Activated naive CD4-positive, alpha-beta T cell treated with anti-CD3 and anti-CD28 coated beads for 36 hours (primary cell): ENCODE data around the gene SARDH. TPM values are rescaled to one million over a fixed set of nuclear protein-coding genes. Genes with fewer than 3 reads are reported as not detected.

Experiments
- CTCF ChIA-PET: fragments of 350-600 bp; sonication (Branson Sonifier 250); formaldehyde crosslinking; loops from one replicate; lab custom pipeline; 2021; ENCODE audit warnings: antibody characterized with exemption; lab: Charles Lee
- DNase-seq: peaks from one replicate; pipeline ENCODE4 v3.0.0-alpha.2; 2020
- H3K27ac Mint-ChIP-seq: one replicate; pipeline ENCODE4 v1.8.0; 2021; ENCODE audit warnings: mild to moderate bottlenecking, mixed read lengths
- H3K27me3 Mint-ChIP-seq: one replicate; pipeline ENCODE4 v1.8.0; 2021; ENCODE audit warnings: low read depth, mixed read lengths
- H3K36me3 Mint-ChIP-seq: one replicate; pipeline ENCODE4 v1.8.0; 2021; ENCODE audit warnings: low read depth, mixed read lengths
- H3K4me1 Mint-ChIP-seq: one replicate; pipeline ENCODE4 v1.8.0; 2021; ENCODE audit warnings: low read depth, mixed read lengths
- H3K4me3 Mint-ChIP-seq: one replicate; pipeline ENCODE4 v1.8.0; 2021; ENCODE audit warnings: mild to moderate bottlenecking, moderate library complexity, mixed read lengths
- H3K9me3 Mint-ChIP-seq: one replicate; pipeline ENCODE4 v1.8.0; 2021; ENCODE audit warnings: mixed read lengths
- intact Hi-C: fragments of 100-400 bp; cut with micrococcal nuclease; formaldehyde crosslinking; loops from one replicate; pipeline ENCODE4 v1.15.1; 2023
- total RNA-seq, 2 experiments: library from RNA; stranded (reverse); gene quantifications; one replicate each; pipeline ENCODE4 v1.2.3, GENCODE V29; 2021

SARDH gene, protein sequence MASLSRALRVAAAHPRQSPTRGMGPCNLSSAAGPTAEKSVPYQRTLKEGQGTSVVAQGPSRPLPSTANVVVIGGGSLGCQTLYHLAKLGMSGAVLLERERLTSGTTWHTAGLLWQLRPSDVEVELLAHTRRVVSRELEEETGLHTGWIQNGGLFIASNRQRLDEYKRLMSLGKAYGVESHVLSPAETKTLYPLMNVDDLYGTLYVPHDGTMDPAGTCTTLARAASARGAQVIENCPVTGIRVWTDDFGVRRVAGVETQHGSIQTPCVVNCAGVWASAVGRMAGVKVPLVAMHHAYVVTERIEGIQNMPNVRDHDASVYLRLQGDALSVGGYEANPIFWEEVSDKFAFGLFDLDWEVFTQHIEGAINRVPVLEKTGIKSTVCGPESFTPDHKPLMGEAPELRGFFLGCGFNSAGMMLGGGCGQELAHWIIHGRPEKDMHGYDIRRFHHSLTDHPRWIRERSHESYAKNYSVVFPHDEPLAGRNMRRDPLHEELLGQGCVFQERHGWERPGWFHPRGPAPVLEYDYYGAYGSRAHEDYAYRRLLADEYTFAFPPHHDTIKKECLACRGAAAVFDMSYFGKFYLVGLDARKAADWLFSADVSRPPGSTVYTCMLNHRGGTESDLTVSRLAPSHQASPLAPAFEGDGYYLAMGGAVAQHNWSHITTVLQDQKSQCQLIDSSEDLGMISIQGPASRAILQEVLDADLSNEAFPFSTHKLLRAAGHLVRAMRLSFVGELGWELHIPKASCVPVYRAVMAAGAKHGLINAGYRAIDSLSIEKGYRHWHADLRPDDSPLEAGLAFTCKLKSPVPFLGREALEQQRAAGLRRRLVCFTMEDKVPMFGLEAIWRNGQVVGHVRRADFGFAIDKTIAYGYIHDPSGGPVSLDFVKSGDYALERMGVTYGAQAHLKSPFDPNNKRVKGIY
- 1 to 10 TPM; 7.7 TPM for total RNA-seq

DNA sequence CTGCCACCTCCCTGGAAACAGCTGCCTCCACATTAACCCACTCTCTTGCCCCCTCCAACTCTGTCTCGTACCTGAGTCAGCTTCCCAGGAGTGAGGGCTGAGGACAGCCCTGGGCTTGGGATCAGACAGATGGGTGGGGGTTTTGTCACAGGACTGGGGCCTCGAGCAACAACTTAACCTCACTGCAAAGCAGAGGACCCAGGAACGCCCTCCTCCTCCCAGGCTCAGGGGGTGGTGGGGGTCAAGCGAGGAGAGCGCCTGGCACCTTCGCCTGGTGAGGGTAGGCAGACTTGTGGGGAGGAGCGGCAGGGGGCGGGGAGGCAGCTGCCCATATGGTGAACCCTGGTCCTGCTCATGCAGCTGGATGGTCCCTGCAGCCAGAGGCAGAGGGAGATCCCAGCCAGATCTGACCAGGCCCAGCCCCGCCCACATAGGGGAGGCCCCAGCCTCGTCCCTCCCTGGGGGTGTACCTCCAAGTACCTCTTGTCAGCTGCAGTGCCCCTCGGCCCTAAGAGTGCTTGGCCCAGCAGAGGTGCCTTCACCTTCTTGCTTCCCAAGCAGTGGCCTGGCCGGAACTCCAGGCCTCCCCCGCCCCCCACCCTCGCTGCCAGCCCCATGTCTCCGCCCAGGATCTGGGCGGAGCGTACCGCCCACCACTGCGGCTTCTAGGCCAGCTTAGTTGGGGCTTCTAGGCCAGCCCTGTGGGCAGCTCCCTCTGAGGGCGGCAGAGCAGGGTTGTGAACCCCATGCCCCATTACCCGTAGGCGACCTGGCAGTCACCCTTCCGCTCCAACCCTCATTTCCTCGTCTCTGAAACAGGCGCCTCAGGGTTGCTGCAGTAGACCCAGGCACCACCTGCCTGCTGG, at the start of gene SARDH:
SARDH (minus strand) TSS at position 579 of the 866 bp plus-strand sequence. CDS start 4,179 bp downstream, outside the sequence.
- Mint-ChIP-seq H3K36me3 (no peaks in the 10 kb centered on the region), H3K9me3 (no peaks in the 10 kb centered on the region), H3K27me3 (no peaks in the 10 kb centered on the region), H3K27ac (no peak within 1 kb of the TSS), H3K4me1 (peaks cover 2% of the 10 kb centered on the region), H3K4me3 (peak within 1 kb of the TSS; percentile 29)
- DNase-seq: peak; percentile 32
- CTCF ChIA-PET: interaction anchor here (0.7 to 1.4 kb wide), 4 partner anchors 11 to 256 kb away, joined by 3 to 4 read pairs (median 3); no protein-coding TSS in a partner anchor
- intact Hi-C loops: no loop called here

DNA sequence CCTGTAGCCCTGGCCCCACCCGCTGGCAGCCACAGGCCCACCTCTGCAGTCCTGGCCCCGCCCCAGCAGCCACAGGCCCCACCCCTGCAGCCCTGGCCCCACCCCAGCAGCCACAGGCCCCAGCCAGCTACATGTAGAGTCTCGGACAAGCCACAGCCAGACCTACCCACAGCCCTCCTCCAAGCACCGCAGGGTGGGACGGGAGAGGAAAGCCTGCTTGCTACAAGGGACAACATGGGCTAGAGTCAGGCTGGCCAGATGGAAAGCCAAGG, 49.5 kb upstream of the SARDH start:
- no peak for DNase-seq
- Mint-ChIP-seq H3K27me3 (peaks cover 2% of the 10 kb centered on the region), H3K9me3 (no peaks in the 10 kb centered on the region), H3K4me3 (no peak overlapping the region), H3K27ac (no peak overlapping the region), H3K36me3 (no peaks in the 10 kb centered on the region), H3K4me1 (no peaks in the 10 kb centered on the region)
- intact Hi-C loops: no loop called here
- CTCF ChIA-PET: interaction anchor here (1.8 kb wide), 1 partner anchor 206 kb away, joined by 5 read pairs; no protein-coding TSS in a partner anchor

DNA sequence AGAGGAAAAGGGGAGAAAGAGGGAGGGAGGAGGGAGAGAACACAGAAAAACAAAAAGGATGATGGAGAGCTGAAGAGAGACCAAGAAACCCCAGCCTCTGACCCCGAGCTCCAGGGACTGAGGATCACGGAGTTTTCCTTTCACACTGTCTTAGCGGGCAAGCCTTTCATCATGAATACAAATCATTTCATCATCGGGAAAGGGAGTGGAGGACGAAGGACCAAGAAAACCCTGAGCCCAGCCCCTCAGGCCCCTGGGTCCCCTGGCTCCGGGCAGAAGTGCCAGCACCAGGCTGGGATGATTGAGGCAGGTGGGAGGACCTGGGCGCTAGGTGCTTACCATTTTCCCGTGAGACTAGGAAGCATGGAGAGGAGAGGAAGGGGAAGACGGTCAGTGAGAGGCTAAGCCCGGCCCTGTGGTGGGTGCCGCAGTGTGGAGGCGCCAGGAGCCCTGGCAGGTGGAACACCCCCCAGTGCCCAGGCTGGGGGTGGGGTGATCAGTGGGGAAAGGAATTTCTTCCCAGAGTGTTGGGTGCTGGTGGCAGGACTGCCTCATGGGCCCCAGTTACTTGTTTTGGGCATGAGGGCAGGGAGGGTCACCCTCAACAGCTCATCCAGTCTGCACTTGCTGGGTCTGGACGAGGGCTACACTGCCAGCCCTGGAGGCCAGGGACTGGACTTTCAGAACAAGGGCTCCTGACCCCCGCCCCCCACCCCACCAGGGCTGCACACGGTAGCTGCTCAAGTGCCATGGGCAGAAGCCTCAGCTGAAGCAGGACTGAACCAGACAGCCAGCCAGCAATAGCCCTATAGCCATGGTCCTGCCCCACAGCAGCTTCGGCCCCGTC, 49.0 kb upstream of the SARDH start:
- intact Hi-C loops: no loop called here
- CTCF ChIA-PET: interaction anchor here (1.0 to 1.8 kb wide), 2 partner anchors 47 to 207 kb away, joined by 3 to 5 read pairs; no protein-coding TSS in a partner anchor
- no peaks in the 10 kb centered on the region for H3K36me3 Mint-ChIP-seq
- DNase-seq: no peak
- H3K4me1 Mint-ChIP-seq: no peaks in the 10 kb centered on the region
- no peak overlapping the region for H3K4me3 Mint-ChIP-seq
- H3K9me3 Mint-ChIP-seq: no peaks in the 10 kb centered on the region
- H3K27ac Mint-ChIP-seq: no peak overlapping the region
- no peaks in the 10 kb centered on the region for H3K27me3 Mint-ChIP-seq

DNA sequence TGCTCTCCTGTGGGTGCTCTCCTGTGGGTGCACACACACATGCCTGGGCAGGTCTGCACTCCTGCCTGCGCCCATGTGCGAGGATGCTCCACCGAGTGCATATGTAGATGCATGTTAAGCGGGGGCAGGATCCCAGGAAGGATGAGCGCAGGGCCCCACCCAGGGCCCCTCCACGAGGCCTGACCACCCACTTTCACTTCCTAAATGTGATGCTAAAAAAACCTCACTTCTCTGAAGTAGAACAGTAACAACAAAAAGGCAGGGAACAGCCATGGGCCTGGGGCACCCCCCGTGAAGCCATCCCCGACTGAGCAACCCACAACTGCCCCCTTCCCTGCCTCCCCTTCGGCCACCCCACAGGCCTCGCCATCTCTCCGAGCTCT, 48.2 kb upstream of the SARDH start:
- no peak for DNase-seq
- Mint-ChIP-seq H3K27ac (no peak overlapping the region), H3K36me3 (no peaks in the 10 kb centered on the region), H3K9me3 (no peaks in the 10 kb centered on the region), H3K4me1 (no peaks in the 10 kb centered on the region), H3K4me3 (no peak overlapping the region), H3K27me3 (no peaks in the 10 kb centered on the region)
- CTCF ChIA-PET: interaction anchor here (1.0 kb wide), 1 partner anchor 48 kb away, joined by 3 read pairs; no protein-coding TSS in a partner anchor
- intact Hi-C loops: no loop called here

DNA sequence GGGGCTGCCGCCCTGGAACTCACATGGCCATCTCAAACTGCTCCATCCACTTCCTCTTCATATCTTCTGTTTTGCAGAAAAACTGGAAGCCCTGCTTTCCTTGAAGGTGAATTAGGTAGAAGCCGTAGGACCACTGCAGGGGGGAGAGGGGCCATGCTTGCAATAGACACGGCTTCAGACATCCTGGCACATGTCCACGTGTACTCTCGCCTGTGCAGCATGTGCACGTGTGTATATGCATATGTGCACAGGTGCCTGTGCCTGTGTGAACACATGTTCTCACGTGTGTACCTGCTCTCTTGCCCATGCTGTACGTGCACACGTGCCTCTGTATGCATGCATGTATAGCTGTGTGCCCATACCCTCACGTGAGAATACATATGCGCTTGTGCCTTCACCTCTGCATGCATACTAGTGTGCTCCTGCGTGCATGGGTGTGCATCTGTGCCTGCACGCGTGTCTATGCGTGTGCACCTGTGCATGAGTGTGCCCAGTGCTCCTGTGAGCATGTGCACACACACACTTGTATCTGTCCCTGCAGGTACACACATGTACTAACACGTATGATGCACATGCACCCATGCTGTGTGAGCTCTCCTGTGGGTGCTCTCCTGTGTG, 47.7 kb upstream of the SARDH start:
- intact Hi-C loops: no loop called here
- Mint-ChIP-seq H3K4me3 (no peak overlapping the region), H3K27me3 (no peaks in the 10 kb centered on the region), H3K9me3 (no peaks in the 10 kb centered on the region), H3K4me1 (no peaks in the 10 kb centered on the region), H3K36me3 (no peaks in the 10 kb centered on the region), H3K27ac (no peak overlapping the region)
- DNase-seq: no peak
- CTCF ChIA-PET: no interaction called here

DNA sequence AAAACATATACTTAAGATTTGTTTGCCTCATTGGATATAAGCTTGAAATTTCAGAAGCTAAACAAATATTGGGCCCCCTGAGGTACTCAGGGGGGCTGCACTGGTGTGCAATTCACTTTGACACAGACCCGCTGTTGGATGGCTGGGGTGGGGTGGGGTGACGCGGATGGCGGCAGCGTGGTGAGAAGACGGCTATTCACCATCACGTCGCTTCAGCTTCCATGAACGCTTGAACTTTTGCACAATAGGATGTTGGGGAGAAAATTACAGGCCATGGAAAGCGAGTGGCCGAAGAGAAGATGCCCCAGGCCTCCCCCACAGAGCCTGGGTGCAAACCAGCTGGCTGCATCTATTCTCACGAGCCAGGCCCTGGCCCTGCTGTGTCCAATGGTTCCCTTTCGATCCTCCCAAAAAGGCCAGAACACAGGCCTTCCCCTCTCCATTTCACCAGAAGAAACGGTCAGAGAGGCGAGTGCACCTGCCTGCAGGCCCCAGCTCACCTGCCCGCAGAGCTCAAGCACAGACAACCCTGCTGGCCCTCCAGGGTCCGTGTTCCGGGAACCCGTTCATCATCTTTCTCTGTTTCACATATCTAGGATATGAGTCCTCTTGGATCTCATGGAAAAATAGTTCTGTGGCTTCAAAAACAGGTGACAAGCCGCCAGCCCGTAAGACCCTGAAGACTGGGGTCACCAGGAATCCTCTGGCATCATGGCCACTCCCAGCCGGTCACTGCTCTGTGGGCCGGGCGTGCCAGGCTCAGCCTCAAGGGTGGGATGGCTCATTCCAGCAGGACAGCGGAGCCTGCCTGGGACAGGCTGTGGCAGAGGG, 46.8 kb upstream of the SARDH start:
- H3K9me3 Mint-ChIP-seq: no peaks in the 10 kb centered on the region
- intact Hi-C loops: no loop called here
- H3K27me3 Mint-ChIP-seq: no peaks in the 10 kb centered on the region
- CTCF ChIA-PET: interaction anchor here (0.7 to 1.2 kb wide), 2 partner anchors 9 to 209 kb away, joined by 3 to 4 read pairs; no protein-coding TSS in a partner anchor
- no peak overlapping the region for H3K4me3 Mint-ChIP-seq
- H3K27ac Mint-ChIP-seq: no peak overlapping the region
- no peaks in the 10 kb centered on the region for H3K36me3 Mint-ChIP-seq
- no peaks in the 10 kb centered on the region for H3K4me1 Mint-ChIP-seq
- no peak for DNase-seq

DNA sequence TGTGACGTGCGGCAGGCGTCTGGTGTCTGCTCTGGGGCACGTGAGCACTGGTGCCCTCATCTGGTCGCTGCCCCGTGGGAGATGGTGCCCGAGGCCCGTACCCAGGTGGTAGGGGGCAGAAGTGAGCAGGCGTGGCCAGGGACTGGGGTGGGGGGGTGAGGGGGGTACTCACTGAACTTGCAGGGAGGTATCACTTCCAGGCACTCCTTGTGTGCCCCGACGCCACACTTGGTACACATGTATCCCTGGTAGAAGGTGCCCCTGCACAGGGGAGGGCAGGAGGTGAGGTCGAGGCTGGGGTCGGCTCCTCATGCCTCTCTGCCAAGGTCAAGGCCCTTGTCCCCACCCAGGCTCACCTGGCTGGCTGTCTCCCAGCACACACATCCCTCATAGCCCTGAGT, 45.2 kb upstream of the SARDH start:
- no peaks in the 10 kb centered on the region for H3K4me1 Mint-ChIP-seq
- H3K9me3 Mint-ChIP-seq: no peaks in the 10 kb centered on the region

DNA sequence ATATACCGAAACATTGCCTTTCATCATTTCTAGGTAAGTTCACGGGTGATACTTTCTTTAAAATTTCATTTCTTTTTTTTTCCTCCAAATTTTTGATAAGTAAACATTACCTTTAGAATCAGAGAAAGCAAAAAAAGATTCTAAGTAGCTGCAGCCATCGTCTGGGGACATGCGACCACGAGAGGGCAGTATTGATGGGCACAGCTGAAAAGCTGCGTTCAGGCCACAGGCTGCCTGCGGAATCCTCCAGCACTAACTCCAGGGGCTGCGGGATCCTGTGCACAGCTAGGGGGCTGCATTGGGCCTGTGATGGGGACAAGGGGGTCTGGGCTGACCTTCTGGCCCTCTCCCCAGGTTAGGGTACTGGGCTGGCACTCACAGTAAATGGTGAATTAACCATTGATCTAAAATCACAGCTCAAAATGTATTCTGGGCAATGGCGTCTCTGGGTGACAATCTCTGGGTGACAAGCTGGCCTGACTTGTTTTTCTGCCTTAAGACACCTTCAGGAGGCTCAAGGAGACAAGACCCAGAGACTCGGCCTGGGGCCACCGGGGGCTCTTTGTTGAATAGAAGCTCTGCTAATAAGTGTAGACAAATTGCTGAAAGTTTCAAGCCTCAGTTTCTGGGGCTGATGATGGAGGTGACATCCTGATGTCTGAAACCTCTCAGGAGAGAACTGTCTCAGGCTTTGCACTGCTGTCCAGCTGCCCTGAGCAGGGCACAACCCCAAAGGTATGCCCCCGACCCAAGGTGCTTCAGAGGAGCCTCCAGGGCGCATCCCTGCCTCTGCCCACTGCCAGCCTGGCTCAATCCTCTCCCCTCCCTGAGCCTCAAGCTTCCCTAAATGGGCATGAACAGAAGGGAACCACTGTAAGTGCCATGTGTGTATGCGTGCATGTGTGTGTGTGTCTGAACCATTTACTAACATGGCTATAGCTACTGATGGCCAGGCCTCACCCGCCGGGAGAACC, 44.3 kb upstream of the SARDH start:
- Mint-ChIP-seq H3K4me1 (no peaks in the 10 kb centered on the region), H3K36me3 (no peaks in the 10 kb centered on the region), H3K27me3 (no peaks in the 10 kb centered on the region), H3K4me3 (no peak overlapping the region), H3K27ac (no peak overlapping the region), H3K9me3 (no peaks in the 10 kb centered on the region)
- DNase-seq: peak; percentile 83
- CTCF ChIA-PET: interaction anchor here (0.6 to 5.2 kb wide), 15 partner anchors 8 to 274 kb away, joined by 3 to 84 read pairs (median 4); no protein-coding TSS in a partner anchor
- intact Hi-C loops: loop anchor here (1.0 kb wide), 2 partner anchors 212 to 317 kb away; no protein-coding TSS in a partner anchor

More for the DNA sequence above, 45.2 kb upstream of the SARDH start:
- intact Hi-C loops: no loop called here
- CTCF ChIA-PET: interaction anchor here (0.6 to 5.2 kb wide), 5 partner anchors 10 to 274 kb away, joined by 4 to 84 read pairs (median 9); no protein-coding TSS in a partner anchor
- no peak overlapping the region for H3K4me3 Mint-ChIP-seq
- no peak overlapping the region for H3K27ac Mint-ChIP-seq
- H3K36me3 Mint-ChIP-seq: no peaks in the 10 kb centered on the region
- no peaks in the 10 kb centered on the region for H3K27me3 Mint-ChIP-seq
- no peak for DNase-seq

DNA sequence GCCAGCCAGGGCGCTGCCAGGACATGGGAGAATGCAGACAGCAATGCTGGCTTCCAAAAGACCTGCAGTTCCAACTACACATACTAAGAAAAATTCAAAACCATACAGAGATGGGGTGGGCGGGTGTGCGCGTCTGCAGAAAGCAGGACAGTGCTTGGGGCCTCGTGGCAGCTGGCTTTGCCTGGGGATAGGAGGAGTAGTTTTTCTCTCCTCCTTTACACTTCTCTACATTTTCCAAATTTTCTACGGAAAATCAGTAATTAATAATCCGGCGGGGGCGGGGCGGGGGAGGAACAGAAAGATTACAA, 43.6 kb upstream of the SARDH start:
- no peak overlapping the region for H3K4me3 Mint-ChIP-seq
- H3K36me3 Mint-ChIP-seq: no peaks in the 10 kb centered on the region
- intact Hi-C loops: loop anchor here (1.0 kb wide), 2 partner anchors 213 to 318 kb away; no protein-coding TSS in a partner anchor
- H3K27ac Mint-ChIP-seq: no peak overlapping the region
- DNase-seq: no peak
- CTCF ChIA-PET: interaction anchor here (1.0 to 5.2 kb wide), 12 partner anchors 8 to 239 kb away, joined by 3 to 84 read pairs (median 4); no protein-coding TSS in a partner anchor
- H3K27me3 Mint-ChIP-seq: no peaks in the 10 kb centered on the region
- no peaks in the 10 kb centered on the region for H3K4me1 Mint-ChIP-seq
- no peaks in the 10 kb centered on the region for H3K9me3 Mint-ChIP-seq
